ENCODE measurements around the gene INSYN1. TPM values are rescaled to one million over a fixed set of nuclear protein-coding genes. Genes with fewer than 3 reads are reported as not detected.

Gene INSYN1
- total and polyA plus RNA-seq, 9 donors, result 0.43 to 86.3 (median 31.1) TPM

DNA sequence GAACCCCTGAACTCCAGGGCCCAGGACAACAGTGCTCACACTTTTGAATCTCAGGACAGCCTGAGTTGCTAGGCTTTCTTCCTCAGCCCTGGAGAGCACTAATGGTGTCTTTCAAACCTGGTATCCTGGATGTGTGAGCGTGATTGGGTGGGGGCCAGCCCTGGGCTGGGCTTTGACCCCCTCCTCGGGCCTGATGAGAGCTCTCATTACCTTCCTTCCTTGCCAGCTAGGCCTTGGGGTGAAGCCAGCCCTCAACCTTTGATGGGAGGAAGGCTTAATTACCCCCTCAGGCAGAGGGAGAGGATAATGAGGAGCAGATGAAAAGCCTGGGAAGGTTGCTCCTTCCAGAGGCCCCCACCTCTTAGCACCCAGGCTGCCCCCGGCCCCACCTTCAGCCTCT is 31.1 kb upstream of the INSYN1 start:
- H3K9me3 ChIP-seq, result no peaks in the 10 kb centered on the region
- no peak overlapping the region for H3K27ac ChIP-seq
- no peaks in the 10 kb centered on the region for H3K27me3 ChIP-seq
- TF ChIP-seq, protein P1, sequence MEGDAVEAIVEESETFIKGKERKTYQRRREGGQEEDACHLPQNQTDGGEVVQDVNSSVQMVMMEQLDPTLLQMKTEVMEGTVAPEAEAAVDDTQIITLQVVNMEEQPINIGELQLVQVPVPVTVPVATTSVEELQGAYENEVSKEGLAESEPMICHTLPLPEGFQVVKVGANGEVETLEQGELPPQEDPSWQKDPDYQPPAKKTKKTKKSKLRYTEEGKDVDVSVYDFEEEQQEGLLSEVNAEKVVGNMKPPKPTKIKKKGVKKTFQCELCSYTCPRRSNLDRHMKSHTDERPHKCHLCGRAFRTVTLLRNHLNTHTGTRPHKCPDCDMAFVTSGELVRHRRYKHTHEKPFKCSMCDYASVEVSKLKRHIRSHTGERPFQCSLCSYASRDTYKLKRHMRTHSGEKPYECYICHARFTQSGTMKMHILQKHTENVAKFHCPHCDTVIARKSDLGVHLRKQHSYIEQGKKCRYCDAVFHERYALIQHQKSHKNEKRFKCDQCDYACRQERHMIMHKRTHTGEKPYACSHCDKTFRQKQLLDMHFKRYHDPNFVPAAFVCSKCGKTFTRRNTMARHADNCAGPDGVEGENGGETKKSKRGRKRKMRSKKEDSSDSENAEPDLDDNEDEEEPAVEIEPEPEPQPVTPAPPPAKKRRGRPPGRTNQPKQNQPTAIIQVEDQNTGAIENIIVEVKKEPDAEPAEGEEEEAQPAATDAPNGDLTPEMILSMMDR (IDR thresholded peaks at IDR 0.05), result no peak
- TF ChIP-seq EP300 (IDR thresholded peaks at IDR 0.05) (no peak), POLR2A (IDR thresholded peaks at IDR 0.05) (no peak)
- H3K4me3 ChIP-seq, result no peak overlapping the region
- WGBS, 3 donors, result 65 to 75% (median 70%) methylated on average over 3 of the region's 3 CpGs
- intact Hi-C loops (cut with DNase I), result no loop called here
- no peaks in the 10 kb centered on the region for H3K36me3 ChIP-seq
- H3K4me1 ChIP-seq (ENCODE audit: insufficient read depth), result no peaks in the 10 kb centered on the region
- no peak for DNase-seq

DNA sequence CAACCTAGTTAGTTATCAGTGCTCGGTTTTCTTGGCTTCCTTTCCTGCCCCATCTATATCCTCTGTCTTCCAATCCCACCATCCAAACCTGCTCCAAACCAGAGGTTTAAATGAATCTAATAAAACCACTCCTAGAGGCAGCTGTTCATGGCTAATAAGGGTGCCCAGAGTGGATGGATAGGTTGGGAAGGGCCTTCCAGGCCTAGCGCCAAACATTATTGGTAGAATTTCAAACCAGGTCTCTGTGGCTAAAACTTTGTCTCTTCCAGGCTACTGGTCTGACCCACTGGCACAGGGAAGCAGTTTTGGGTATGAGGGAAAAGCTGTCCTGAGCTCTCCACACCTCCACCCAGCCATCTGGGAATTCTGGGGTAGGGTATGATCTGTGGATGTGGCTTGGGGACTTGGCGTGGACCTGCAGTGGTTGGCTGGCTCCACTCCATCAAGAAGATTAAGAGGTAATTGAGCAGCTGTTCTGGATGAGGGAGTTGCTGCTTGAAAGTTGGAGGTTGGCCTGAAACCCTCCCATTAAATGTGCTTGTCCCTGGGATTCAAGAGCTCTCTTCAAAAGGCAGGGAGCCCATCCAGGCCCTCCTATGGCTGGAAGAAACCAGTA is 29.3 kb upstream of the INSYN1 start:
- intact Hi-C loops (cut with DNase I), result no loop called here
- 41 to 49% (median 44%) methylated on average over 3 of the region's 3 CpGs for WGBS, 3 donors
- H3K9me3 ChIP-seq, result no peaks in the 10 kb centered on the region
- H3K27me3 ChIP-seq, result no peaks in the 10 kb centered on the region
- H3K36me3 ChIP-seq, result no peaks in the 10 kb centered on the region
- no peak for DNase-seq
- no peak overlapping the region for H3K4me3 ChIP-seq
- TF ChIP-seq POLR2A (IDR thresholded peaks at IDR 0.05) (no peak), EP300 (IDR thresholded peaks at IDR 0.05) (no peak)
- TF ChIP-seq, protein P1 (IDR thresholded peaks at IDR 0.05), result no peak
- no peaks in the 10 kb centered on the region for H3K4me1 ChIP-seq (ENCODE audit: insufficient read depth)
- H3K27ac ChIP-seq, result no peak overlapping the region

DNA sequence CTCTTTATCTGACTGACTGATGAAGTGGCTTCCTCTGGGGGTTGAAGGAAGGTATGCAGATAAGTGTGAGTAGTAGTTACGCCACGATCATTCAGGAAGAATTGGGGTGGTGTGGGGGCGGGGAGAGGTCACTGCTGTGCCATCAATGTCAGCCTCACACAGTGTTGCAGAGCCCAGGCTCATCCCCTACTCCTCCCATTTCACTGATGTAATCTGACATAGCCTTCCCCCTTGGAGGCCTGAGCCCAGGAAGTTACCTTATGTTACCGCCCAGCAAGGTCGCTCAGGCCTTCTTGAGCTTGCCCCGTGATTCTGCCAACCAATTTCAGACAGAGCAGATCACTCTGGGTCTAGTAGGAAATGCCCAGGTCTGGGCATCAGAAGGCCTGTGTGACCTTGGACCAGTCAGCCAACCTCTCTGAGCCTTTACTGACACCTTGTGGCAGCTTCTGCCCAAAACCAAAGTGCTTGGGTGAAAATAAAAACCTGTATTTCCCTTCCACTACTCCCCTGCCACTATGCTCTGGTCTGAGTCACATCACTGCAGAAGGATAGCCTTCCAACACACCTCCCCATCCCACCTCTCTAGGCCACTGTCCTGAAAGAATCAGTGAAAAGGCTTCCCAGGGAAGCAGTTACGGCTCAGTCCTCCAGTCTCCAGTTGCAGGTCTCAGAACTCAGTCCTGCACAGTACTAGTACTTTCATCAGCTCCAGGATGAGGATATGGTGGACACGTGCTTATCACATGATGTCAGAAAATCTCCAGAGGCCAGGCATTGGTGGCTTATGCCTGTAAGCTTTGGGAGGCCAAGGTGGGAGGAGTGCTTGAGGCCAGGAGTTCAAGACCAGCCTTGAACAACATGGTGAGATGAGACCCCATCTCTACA is 28.1 kb upstream of the INSYN1 start:
- intact Hi-C loops (cut with DNase I), result no loop called here
- H3K36me3 ChIP-seq, result no peaks in the 10 kb centered on the region
- TF ChIP-seq POLR2A (IDR thresholded peaks at IDR 0.05) (no peak), EP300 (IDR thresholded peaks at IDR 0.05) (no peak)
- TF ChIP-seq, protein P1 (IDR thresholded peaks at IDR 0.05), result no peak

DNA sequence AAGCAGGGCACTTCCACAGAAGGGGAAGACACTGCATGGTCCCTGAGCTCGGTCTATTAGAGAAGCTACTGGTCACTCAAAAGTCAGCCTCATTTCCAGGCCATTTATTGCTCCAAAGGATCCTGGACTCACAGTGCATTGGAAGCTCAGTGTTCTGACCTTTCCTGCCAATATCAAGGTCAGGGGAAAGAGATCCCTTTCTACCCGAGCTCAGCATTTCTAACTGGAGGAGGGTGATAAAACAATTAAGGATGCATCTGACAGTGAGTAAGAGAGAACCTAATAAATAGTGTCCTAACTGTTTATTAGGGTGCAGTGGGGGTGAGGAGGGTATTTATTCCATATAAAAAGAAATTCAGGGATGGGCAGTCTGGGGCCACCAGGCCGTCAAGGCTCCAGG is 26.8 kb upstream of the INSYN1 start:
- Histone ChIP-seq H3K4me1 (ENCODE audit: insufficient read depth) (peaks cover 2% of the 10 kb centered on the region), H3K27me3 (no peaks in the 10 kb centered on the region), H3K36me3 (no peaks in the 10 kb centered on the region), H3K9me3 (no peaks in the 10 kb centered on the region), H3K27ac (no peak overlapping the region), H3K4me3 (no peak overlapping the region)
- intact Hi-C loops (cut with DNase I), result no loop called here
- WGBS, 3 donors, result 75 to 93% (median 86%) methylated on average over 3 of the region's 3 CpGs
- TF ChIP-seq POLR2A (IDR thresholded peaks at IDR 0.05), result no peak
- TF ChIP-seq, protein P1 (IDR thresholded peaks at IDR 0.05), result no peak
- TF ChIP-seq EP300 (IDR thresholded peaks at IDR 0.05), result no peak
- DNase-seq, result no peak

More for the DNA sequence above, 28.1 kb upstream of the INSYN1 start:
- no peaks in the 10 kb centered on the region for H3K9me3 ChIP-seq
- WGBS, 3 donors, result 64 to 74% (median 69%) methylated on average over 8 of the region's 8 CpGs
- no peak overlapping the region for H3K27ac ChIP-seq
- no peaks in the 10 kb centered on the region for H3K27me3 ChIP-seq
- no peaks in the 10 kb centered on the region for H3K4me1 ChIP-seq (ENCODE audit: insufficient read depth)
- DNase-seq, result no peak
- no peak overlapping the region for H3K4me3 ChIP-seq

Measured in ovary (tissue), 9 donors.